A204.1 (cell line): ENCODE results near the gene PRTFDC1.

Source experiments
- FAIRE-seq: peaks from 2 replicates; lab custom pipeline; 2012; peaks lifted over from hg19 to GRCh38; lab: Jason Lieb, UNC

The PRTFDC1 gene

GRCh38 chr10:24902400-24902728 is 50.0 kb downstream of the PRTFDC1 start:
- no peak for FAIRE-seq

- no peak for FAIRE-seq
Measured at GRCh38 chr10:24901686-24902399, 50.6 kb downstream of the PRTFDC1 start.

GRCh38 chr10:24900888-24901685 is 51.3 kb downstream of the PRTFDC1 start:
- FAIRE-seq, result no peak

GRCh38 chr10:24899571-24899970 is 52.8 kb downstream of the PRTFDC1 start:
- no peak for FAIRE-seq

GRCh38 chr10:24898501-24898900 is 53.9 kb downstream of the PRTFDC1 start:
- no peak for FAIRE-seq

- FAIRE-seq, result no peak
Measured at GRCh38 chr10:24897326-24897926, 55.0 kb downstream of the PRTFDC1 start.

GRCh38 chr10:24894728-24895127 is 57.7 kb downstream of the PRTFDC1 start:
- FAIRE-seq, result no peak

GRCh38 chr10:24894309-24894708 is 58.1 kb downstream of the PRTFDC1 start:
- FAIRE-seq, result no peak

GRCh38 chr10:24893127-24893526 is 59.3 kb downstream of the PRTFDC1 start:
- FAIRE-seq, result no peak

GRCh38 chr10:24891823-24892222 is 60.6 kb downstream of the PRTFDC1 start:
- FAIRE-seq, result no peak

GRCh38 chr10:24889639-24890038 is 62.8 kb downstream of the PRTFDC1 start:
- FAIRE-seq, result no peak

- FAIRE-seq, result no peak
Measured at GRCh38 chr10:24887855-24888231, 64.6 kb downstream of the PRTFDC1 start.

- FAIRE-seq, result no peak
Measured at GRCh38 chr10:24886290-24886680, 66.1 kb downstream of the PRTFDC1 start.

GRCh38 chr10:24885551-24886289 is 66.7 kb downstream of the PRTFDC1 start:
- no peak for FAIRE-seq

GRCh38 chr10:24884793-24885192 is 67.6 kb downstream of the PRTFDC1 start:
- no peak for FAIRE-seq

- no peak for FAIRE-seq
Measured at GRCh38 chr10:24884316-24884715, 68.1 kb downstream of the PRTFDC1 start.

- FAIRE-seq, result no peak
Measured at GRCh38 chr10:24883176-24883575, 69.2 kb downstream of the PRTFDC1 start.

GRCh38 chr10:24882047-24882698 is 70.2 kb downstream of the PRTFDC1 start:
- FAIRE-seq, result no peak

- no peak for FAIRE-seq
Measured at GRCh38 chr10:24879861-24880260, 72.5 kb downstream of the PRTFDC1 start.

GRCh38 chr10:24874133-24874532 is 78.3 kb downstream of the PRTFDC1 start:
- no peak for FAIRE-seq

GRCh38 chr10:24873281-24873683 is 79.1 kb downstream of the PRTFDC1 start:
- no peak for FAIRE-seq

GRCh38 chr10:24872790-24873182 is 79.6 kb downstream of the PRTFDC1 start:
- FAIRE-seq, result no peak
